ENCODE results near the gene TBC1D10A.

Gene TBC1D10A

DNA sequence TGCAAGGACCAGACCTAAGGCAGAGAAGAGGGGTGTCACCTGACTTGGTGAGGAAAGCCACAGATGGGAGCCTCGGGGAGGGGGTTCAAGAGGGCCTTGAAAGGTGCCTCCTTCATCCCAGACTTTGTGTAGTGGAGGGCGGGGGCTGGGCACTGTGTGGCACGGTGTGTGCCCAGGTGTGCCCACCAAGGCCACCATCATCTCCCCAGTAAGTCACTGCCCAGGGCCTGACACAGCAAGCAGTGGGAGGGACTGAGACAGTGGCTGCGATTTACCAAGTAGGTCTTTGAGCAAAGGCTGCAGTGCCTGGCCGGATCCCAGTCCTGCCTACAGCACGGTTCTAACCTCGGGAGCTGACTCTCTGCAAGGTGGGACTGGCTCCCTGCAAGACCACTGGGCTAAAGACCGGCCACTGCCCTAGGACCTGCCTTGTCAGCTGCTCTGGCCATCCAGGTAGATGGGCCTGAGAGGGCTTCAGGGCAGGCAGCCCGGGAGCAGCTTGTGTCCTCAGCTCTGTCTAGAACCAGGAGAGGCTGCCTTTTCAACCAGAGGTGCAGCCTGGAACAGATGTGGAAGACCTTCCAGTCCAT lies 61.5 kb downstream of the TBC1D10A start:
- no peak for DNase-seq

DNA sequence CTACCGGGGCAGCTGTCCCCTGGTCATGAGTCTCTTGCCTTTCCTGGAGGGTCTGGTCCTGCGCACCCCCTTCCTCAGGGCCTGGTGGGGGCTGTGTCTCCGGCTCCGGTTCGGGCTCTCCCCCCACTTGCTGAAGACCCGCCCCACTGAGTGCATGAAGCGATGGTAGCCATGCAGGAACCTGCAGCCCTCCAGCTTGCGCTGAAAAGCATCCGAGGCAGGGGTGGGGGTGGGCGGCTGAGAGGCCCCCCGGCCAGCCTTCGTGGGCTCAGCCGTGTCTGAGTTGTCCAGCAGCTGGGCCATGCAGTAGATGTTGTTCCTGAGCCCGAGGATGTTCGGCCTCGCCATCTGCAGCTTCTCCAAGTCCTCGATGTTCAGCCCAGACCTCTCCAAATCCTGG lies 62.9 kb downstream of the TBC1D10A start:
- DNase-seq: no peak

DNA sequence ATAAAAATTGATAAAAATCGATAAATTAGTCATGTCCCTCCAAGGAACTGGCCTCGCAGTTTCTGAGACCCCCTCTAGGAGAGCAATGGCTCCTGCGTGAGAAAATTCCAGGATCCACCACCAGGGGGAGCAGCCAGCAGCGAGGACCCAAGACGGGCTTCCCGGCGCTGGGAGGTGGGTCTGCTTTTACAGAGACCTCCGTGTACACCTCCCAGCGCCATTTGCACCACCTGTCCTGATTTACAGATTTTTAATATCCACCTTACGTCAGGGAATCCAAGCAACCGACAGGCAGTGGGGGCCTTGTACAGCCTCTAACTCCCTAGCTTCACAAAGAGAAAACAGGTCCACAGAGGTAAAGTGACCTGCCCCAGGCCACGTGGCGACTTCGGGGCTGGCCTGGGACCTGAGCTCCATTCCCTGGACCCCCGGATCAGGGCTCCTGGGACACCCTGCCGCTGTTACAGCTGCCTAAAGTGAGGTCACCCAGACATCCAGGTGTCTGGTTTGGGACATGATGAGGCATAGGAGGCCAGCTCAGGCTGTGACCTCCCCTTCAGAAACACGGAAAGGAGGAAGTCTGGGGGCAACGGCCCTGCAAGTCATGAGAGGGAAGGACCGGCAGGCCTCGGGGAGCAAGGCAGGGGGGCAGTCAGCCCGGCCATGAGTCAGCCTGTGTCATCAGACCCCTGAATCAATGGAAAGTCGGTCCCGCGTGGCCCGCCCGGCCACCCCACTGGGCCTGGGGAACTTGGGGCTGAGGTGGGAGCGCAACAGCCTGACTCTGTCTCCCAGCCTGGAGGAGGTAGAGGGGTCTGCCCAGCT lies 63.6 kb downstream of the TBC1D10A start:
- DNase-seq: peak; percentile 79

DNA sequence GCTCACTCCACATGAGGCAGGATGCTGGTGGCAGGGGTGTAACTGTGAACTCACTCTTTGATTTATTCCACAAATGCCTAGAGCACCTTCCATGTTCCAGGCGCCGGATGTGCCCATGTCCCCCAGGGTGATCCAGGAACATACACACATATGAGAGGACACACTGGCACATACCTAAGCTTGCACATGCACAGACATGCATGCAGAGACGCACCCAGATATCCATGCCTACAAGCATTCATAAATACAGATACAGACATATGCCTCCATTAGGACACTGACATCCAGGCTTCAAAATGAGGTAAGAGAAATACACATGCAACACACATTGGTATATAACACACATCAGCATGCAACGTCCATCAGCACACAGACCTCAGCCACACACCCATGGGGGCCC lies 64.6 kb downstream of the TBC1D10A start:
- DNase-seq: no peak

DNA sequence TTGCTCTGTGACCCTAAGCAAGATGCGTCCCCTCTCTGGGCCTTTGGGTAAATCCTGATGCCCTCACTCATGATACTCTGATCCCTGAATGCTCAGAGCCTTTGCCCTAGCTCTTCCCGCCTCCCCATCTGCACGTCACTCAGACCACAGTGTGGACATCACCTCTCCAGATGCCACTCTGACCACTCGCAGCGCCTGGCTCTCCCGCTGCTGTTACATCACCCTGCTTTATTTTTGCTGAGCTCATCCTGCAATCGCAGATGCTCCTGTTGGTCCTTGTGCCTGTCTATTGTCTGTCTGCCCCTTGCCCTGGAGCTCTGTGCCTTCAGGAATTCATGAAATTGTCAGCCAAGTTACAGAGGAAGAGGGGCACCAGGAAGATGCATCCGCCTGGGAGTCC lies 65.6 kb downstream of the TBC1D10A start:
- DNase-seq: no peak

DNA sequence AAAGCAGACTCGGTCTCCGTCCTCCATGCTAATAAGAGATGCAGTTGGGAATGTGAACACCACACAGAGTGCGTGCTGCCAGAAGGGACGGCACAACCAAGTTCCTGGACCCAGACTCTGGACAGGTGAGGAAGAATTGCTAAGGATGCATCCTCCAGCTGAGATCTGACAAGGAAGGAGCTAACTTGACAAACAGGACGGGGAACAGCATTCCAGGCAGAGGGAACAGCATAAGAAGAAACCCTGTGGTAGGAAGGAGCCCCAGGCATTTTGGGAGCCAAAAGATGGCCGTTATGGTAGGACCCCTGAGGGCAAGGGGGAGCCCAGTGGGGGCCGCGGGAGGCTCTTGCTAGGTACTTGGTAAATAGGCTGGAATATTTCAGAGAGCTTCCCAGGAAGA lies 66.1 kb downstream of the TBC1D10A start:
- DNase-seq: no peak

DNA sequence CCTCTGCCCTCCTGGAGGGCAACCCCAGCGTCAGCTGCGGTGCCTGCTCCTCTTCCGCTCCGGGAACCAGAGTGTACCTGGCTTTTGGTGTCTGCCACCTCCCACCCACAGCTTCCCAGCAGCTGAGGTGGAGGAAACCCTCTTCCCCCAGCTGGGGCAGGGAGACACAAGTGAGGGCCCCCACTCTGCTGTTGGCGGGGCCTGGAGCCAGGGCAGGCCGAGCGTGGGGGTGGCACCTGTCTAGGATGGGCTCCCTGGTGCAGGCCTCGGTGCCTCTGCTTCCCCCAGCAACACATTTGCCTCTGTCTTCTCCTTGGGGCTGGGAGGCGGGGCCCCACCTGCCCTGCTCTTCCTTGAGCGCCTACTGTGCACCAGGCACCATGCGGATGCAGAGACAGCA lies 66.5 kb downstream of the TBC1D10A start:
- no peak for DNase-seq

DNA sequence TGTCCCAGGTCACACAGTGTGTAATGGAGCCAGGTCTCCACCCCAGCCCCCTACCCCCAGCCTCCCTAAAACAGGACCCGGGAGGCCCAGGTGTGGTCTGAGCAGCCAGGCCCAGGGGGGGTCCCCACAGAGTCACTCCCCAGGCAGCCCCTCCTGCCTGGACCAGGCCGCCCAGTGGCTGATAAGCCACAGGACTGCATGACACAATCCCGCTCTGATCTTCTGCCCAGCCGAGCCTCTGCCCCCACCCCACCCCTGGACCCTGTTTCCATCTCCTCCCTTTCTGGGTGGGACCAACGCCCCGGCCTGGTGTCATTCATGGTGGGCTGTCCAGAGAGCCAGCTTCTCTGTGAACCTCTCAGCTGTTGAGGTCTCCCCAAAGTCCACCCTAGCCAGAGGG lies 72.4 kb downstream of the TBC1D10A start:
- DNase-seq: no peak

DNA sequence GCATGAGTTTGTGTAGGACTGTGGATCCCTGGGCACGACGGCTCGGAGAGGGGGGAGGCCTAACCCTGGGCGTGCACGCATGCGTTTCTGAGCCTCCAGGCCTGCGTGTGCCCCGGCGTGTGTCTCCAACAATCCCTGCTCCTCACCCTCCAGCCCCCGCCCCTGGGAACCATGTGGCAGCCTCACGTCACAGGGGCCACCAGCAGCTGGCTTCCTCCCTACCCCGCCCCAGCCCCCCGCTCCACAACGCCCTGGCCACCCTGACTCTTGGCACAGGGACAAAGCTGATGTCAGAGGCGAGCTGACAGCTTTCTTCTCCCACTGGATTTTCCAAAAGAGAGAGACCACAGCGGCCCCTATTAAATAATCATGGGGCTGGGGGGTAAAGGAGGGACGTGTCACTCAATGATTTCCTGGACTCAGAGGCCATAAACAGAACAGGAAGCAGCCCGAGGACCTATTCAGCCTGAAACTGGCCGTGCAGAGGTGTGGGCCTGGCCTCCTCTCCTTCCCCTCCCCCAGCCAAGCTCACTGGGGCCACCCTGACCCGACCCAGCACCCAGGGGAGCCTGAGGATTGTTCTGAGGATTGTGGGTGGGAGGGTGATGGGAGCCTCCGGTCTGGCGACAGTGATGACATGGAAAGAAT lies 73.4 kb downstream of the TBC1D10A start:
- no peak for DNase-seq

DNA sequence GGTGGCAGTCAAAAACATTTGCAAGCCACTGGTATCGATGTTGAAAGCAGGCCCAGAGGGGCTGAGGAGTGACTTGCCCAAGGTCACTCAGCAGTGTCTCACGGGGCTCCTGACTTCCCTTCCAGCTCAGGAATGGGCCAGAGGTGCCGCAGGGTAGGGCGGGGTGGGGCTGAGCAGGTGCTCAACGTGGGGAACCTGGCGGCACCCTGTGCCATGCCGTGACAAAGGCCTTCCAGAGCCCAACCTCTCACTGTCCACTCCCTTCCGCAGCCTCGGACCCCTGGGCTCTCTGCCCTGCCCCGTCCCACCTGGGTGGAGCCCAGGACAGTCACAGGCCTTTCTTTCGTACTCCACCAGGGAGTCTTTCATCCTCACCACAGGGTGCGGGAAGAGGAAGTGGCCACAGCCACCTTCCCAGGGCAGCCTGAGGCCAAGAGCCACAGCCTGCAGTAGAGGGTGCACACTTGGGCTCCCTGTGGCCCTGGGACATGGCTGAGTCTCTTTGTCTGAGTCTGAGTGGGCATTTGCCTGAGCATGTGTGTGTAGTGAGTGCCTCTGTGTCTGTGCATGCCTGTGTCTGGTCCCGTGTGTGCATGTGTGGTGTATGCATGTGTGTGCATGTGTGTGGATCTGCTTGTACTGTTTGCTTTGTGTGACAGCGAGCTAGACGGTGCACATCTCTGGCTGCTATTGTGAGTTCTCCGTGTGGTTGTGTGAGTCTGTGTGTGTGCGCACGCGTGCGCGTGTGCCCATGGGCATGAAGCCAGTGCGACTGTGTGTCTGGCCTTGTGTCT lies 74.1 kb downstream of the TBC1D10A start:
- no peak for DNase-seq

DNA sequence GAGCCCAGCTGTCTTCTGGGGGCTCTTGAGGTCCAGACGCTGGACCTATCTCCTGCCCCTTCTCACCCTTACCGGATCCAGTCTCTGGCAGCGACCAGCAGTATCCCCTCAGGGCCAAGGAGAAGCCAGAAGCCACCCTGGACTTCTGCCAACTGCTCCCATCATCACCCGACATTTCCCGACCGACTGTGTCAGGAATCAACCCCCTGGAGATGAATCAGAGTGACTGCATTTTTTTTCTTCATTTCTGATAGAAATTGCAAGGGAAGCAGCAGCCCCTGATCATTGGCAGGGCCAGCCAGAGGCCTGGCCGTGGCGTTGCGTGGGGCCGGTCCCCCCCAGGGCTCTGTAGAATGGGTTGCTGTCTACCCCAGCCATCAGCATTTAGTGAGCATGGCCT lies 75.0 kb downstream of the TBC1D10A start:
- no peak for DNase-seq

DNA sequence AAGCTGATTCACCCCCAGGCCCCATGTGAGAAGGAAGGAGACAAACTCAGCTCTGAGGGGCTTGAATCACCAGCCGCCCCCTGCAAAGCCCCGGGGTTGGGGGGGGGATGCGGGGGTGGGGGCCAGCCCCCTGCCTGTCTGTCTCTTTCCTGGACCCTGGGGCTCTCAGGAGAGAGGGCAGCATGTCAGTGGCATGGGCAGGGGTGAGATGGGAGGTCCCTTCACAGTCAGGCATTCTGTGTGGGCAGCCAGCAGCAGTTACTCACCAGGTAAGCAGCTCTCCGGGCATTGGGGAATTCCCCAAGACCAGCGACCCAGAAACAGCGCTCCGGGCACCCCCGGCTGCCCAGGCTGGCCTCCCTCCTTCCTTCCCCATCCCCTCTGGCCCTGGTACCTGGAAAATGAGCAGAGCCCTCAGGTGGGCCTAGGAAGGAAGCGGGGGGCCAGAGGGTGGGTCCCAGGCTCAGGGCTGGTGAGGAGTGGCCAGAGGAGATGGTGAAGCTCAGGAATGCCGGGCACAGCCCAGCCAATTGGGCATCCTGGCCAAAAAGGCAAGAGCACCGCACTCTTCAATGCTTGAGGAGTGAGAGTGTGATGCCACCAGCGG lies 76.0 kb downstream of the TBC1D10A start:
- no peak for DNase-seq

DNA sequence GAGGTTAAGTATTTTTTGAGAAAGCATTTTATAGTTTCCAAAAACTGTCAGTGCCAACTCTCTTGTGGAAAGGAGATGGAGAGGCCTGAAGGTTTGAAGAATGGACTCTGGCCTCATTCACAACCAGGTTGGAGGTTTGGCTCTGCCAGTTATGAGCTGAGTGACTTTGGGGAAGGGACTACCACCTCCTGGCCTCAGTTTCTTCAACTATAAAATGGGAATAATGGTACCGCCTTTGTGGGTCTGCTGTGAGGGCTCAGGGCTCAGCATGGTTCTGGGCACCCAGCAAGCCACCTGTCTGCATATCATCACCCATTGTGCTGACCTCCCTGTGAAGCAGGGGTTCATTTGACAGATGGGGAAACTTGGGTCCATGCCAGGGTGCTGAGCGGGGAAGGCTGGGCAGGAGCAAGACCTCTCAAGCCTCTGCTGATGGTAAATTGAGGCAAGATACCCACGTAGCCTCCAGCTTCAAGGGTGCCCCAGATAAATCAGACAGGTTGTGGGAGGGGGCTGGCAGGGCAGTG lies 76.6 kb downstream of the TBC1D10A start:
- DNase-seq: no peak

DNA sequence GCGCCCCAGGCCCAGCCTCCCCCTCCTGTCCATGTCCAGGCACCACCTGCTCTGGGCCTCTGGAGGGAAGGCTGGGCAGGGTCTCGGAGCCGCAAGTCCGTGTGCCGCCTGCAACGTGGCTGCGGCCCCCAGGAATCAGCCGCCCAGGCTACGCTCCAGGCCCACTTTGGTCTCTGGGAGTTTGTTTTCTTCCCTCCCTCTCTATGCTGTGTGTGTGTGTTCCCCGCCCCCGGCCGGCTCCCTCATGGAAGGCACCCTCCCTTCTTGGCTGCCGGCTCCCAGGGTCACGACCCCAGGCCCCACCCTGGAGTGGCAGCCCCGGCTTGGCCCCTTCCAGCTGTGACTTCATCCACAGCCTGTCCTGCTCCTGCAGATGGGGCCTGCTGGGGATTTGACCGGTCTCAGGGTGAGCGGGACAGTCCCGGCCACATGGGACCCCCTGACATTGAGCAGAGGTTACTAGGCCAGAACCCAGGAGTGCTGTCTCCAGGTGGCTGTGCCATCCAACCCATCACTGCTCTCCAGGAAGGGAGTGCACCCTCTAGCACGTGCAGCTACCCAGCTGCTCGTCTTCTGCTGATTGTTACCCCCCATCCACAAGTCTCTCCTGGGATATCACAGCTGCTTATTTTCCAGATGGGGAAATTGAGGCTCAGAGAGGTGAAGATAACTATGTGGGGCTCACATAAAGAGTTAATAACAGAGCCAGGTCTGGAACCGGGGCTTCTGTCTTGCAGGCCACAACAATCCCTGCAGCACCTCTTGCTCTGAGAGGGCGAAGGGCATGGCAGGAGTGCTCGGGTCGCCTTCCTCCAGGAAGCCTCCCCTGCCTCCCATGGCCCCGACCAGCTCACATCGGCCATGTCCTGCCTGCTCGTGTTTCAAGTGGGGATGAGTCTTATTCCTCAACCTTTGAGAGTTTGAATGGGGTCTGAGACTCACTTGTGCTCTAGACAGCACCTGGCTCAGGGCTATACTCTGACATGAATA lies 77.4 kb downstream of the TBC1D10A start:
- no peak for DNase-seq

DNA sequence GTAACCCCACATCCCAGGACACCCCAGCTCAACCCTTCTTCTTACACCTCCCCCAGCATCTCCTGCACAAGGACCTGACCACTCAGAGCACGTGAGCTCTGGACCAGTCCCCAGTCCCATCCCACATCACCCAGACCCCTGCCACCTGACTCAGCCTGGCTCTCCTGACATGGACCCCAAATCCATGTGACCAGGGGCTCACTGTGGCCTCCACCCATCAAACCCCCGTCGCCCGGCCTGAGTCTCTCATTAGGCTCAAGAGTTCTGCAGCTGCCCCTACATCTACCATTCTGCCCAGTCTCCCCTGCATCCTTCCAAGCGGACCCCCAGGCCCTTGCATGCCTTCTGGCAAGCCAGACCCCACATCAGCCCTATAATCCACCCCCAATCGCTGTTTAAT lies 78.3 kb downstream of the TBC1D10A start:
- DNase-seq: no peak

DNA sequence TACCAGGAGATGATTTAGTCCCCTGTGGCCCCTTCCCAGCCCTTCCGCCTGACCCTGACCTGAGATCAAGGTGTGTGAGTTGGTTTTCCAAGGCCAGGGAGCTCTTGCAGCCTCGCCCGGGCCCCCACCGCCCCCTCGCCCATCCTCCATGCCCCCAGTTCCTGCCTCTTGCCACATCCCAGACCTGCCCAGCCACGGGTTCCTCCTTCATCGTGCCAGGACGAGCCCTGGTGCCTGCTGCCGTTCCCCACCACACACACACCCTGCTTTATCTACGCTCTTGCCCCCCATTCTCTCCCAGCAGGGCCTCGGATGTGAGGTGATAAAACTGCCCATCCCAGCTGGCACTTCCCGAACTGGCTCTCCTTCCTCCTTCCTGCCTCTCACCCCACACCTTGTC lies 78.8 kb downstream of the TBC1D10A start:
- no peak for DNase-seq

DNA sequence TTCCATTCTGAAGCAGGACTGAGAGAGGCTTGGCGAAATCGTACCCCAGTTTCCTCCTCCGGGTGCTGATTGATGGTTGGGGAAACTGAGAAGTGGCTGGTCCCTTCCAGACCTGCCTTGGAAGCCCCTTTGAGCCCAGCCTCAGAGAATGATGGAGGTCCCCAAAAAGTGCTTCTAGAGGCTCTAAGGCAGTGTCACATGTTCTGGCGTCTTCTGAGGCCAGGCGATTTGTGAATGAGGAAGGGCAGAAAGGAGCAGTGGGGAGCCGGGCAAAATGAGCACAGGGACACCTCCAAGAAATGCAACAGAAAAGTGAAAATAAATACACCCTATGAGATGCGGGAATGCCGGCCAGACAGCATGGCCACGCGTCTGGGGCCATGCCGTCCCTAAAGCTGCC lies 79.2 kb downstream of the TBC1D10A start:
- DNase-seq: no peak

DNA sequence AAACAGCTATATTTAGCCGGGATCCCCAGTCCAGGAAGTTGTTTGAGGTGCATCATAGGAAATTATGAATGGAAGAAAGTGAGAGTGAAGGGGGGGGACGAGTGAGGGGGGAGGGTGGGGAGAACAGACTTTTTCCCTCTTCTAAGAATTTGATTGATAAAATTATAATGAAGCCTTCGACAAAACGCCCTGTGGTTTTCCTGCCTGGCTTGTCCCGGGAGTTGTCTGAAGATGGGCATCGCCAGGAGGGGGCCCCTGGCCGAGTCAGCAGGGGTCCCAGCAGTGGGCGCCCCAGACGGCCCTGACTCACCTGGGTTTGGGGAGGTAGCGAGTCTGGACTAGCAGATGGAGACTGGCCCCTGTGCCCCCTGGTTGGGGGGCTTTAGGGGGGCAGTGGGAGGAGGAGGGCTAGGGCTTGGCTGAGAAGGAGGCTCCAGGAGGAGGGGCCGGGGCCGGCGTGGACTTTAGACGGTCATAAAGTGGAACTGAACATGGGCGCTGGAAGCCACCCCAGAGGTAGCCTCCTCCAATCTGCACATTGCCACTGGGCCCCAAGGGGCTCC lies 79.8 kb downstream of the TBC1D10A start:
- DNase-seq: no peak

DNA sequence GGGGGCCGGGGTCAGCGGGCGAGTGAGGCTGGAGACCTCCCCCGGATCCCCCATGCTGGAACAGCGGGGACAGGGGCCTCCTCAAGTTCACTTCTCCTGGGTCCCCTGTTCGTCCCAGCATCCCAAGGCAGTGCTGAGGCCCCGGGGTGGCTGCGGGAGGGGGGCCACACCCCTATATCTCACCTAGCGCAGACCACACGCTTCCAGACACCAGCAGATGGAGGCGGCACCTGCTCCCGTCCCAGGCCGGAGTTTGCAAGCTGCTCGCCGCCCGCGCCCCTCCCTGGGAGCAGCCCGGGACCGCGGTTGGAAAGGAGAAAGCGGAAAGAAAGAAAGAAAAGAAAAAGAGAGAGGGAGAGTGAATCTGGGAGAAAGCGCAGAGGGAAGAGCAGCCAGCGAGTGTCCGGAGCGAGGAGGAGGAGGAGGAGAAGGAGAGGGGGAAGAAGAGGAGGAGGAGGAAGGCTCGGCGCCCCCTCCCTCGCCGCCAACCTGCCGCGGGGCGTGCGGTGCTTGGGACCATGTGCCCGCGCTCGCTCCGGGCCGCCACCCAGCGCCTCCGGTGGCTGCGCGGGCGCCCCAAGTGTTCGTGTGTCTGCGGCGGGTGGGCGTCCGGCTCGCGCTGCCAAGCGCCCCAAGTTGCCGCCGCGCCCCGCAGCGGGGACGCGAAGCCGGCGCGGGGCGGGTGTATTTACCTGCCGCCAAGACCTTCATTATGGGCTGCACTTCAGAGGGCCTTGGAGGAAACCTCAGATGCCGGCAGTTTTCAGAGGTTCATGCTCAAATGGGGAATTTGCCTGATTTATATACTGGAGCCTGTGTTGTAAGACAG lies 80.5 kb downstream of the TBC1D10A start, which contains the start of gene LIF:
Gene LIF, minus strand, starts transcription at position 775 of the 829 bp plus-strand sequence. Its CDS starts 64 bp downstream, at position 711.
- peak; percentile 38 for DNase-seq

Data from activated T-cell treated with anti-CD3 and anti-CD28 coated beads for 4 hours (primary cell).